ENCODE measurements around the gene ISLR2. TPM values are rescaled to one million over a fixed set of nuclear protein-coding genes. Genes with fewer than 3 reads are reported as not detected.

Gene ISLR2
- total and polyA plus RNA-seq, 2 experiments from 2014 or later = 0.20 TPM; not detected in 1

GRCh38 chr15:74131628-74132413 is 1.4 kb downstream of the ISLR2 start:
- no peaks in the 10 kb centered on the region for H3K79me2 ChIP-seq (ENCODE audit: insufficient read depth)
- in situ Hi-C loops (cut with MboI) = loop anchor here (5.0 kb wide), 1 partner anchor 175 kb away; no protein-coding TSS in a partner anchor
- H4K20me1 ChIP-seq (ENCODE audit: insufficient read depth) = no peaks in the 10 kb centered on the region
- H3F3A ChIP-seq (ENCODE audit: insufficient read depth) = no peaks in the 10 kb centered on the region
- no peak overlapping the region for H2AFZ ChIP-seq
- 26 to 31% methylated on average over 16 to 20 of the region's 20 CpGs for WGBS, 2 experiments (ENCODE audit: low coverage in 1 of 2, low lambda C conversion rate in 2 of 2, missing lambda C conversion rate in 2 of 2)
- no peaks in the 10 kb centered on the region for H3K9me2 ChIP-seq (ENCODE audit: insufficient read depth)
- H3K36me3 ChIP-seq (ENCODE audit: low read depth) = no peaks in the 10 kb centered on the region
- no peak overlapping the region for H3K27ac ChIP-seq
- no peak overlapping the region for H3K4me3 ChIP-seq
- no peak overlapping the region for H3K9ac ChIP-seq
- peaks cover 14% of the 10 kb centered on the region; the same call in 1 of the 2 replicates for H3K4me1 ChIP-seq (ENCODE audit: insufficient read depth)
- H3K9me3 ChIP-seq (ENCODE audit: low read depth) = no peaks in the 10 kb centered on the region
- peaks cover 62% of the 10 kb centered on the region for H3K27me3 ChIP-seq (replicated peaks; ENCODE audit: insufficient read depth)
- TF ChIP-seq EZH2 (IDR thresholded peaks at IDR 0.05; ENCODE audit: insufficient read depth, poor library complexity, severe bottlenecking) = no peak
- no peak for TF ChIP-seq EZH2phosphoT487 (IDR thresholded peaks at IDR 0.05; ENCODE audit: insufficient read depth, low read depth)
- DNase-seq = no peak
- no peak overlapping the region for H3K4me2 ChIP-seq (ENCODE audit: unreplicated experiment)

- Histone ChIP-seq H3K4me2 (ENCODE audit: unreplicated experiment) (no peak overlapping the region), H3K4me1 (ENCODE audit: insufficient read depth) (peaks cover 15% of the 10 kb centered on the region; the same call in 1 of the 2 replicates), H4K20me1 (ENCODE audit: insufficient read depth) (no peaks in the 10 kb centered on the region), H3K4me3 (no peak overlapping the region), H3F3A (ENCODE audit: insufficient read depth) (no peaks in the 10 kb centered on the region; the same call in 1 of the 2 replicates), H2AFZ (no peak overlapping the region), H3K79me2 (ENCODE audit: insufficient read depth) (no peaks in the 10 kb centered on the region), H3K27ac (no peak overlapping the region), H3K9ac (no peak overlapping the region), H3K27me3 (replicated peaks; ENCODE audit: insufficient read depth) (peaks cover 61% of the 10 kb centered on the region), H3K36me3 (ENCODE audit: low read depth) (no peaks in the 10 kb centered on the region), H3K9me3 (ENCODE audit: low read depth) (no peaks in the 10 kb centered on the region), H3K9me2 (ENCODE audit: insufficient read depth) (no peaks in the 10 kb centered on the region)
- TF ChIP-seq EZH2phosphoT487 (IDR thresholded peaks at IDR 0.05; ENCODE audit: insufficient read depth, low read depth) = no peak
- TF ChIP-seq EZH2 (IDR thresholded peaks at IDR 0.05; ENCODE audit: insufficient read depth, poor library complexity, severe bottlenecking) = peak; percentile 70
- in situ Hi-C loops (cut with MboI) = loop anchor here (5.0 kb wide), 1 partner anchor 174 kb away; no protein-coding TSS in a partner anchor
- 15 to 19% methylated on average over 83 to 84 of the region's 90 CpGs for WGBS, 2 experiments (ENCODE audit: low coverage in 1 of 2, low lambda C conversion rate in 2 of 2, missing lambda C conversion rate in 2 of 2)
- DNase-seq = peak; percentile 61
Measured at GRCh38 chr15:74132681-74133651, 2.6 kb downstream of the ISLR2 start.

- no peaks in the 10 kb centered on the region; the same call in 1 of the 2 replicates for H3F3A ChIP-seq (ENCODE audit: insufficient read depth)
- H3K9me3 ChIP-seq (ENCODE audit: low read depth) = no peaks in the 10 kb centered on the region
- peaks cover 13% of the 10 kb centered on the region; the same call in 1 of the 2 replicates for H3K4me1 ChIP-seq (ENCODE audit: insufficient read depth)
- H3K9me2 ChIP-seq (ENCODE audit: insufficient read depth) = no peaks in the 10 kb centered on the region
- H3K27me3 ChIP-seq (replicated peaks; ENCODE audit: insufficient read depth) = peaks cover 53% of the 10 kb centered on the region
- H3K79me2 ChIP-seq (ENCODE audit: insufficient read depth) = no peaks in the 10 kb centered on the region
- H3K27ac ChIP-seq = no peak overlapping the region
- DNase-seq = no peak
- no peak overlapping the region for H3K4me3 ChIP-seq
- H3K9ac ChIP-seq = no peak overlapping the region
- in situ Hi-C loops (cut with MboI) = loop anchor here (5.0 kb wide), 1 partner anchor 173 kb away; no protein-coding TSS in a partner anchor
- H3K36me3 ChIP-seq (ENCODE audit: low read depth) = no peaks in the 10 kb centered on the region
- no peak for TF ChIP-seq EZH2 (IDR thresholded peaks at IDR 0.05; ENCODE audit: insufficient read depth, poor library complexity, severe bottlenecking)
- TF ChIP-seq EZH2phosphoT487 (IDR thresholded peaks at IDR 0.05; ENCODE audit: insufficient read depth, low read depth) = no peak
- H2AFZ ChIP-seq = no peak overlapping the region
- no peak overlapping the region for H3K4me2 ChIP-seq (ENCODE audit: unreplicated experiment)
- 19% methylated on average over 56 to 67 of the region's 71 CpGs for WGBS, 2 experiments (ENCODE audit: low coverage in 1 of 2, low lambda C conversion rate in 2 of 2, missing lambda C conversion rate in 2 of 2)
- no peaks in the 10 kb centered on the region for H4K20me1 ChIP-seq (ENCODE audit: insufficient read depth)
Measured at GRCh38 chr15:74133694-74134386, 3.5 kb downstream of the ISLR2 start.

All from GM23248 (cell line).